Astrocyte (in vitro differentiated cells and primary cell): Measurements from ENCODE around the gene ZNF154.

Experiments used
- CTCF ChIP-seq: IDR thresholded peaks from 2 replicates; pipeline ENCODE4 v1.5.1; 2011; ENCODE audit warnings: low read depth, mild to moderate bottlenecking, inconsistent platforms, low read length, moderate library complexity; ENCODE audit not compliant: insufficient read depth
- EZH2 ChIP-seq: IDR thresholded peaks from 2 replicates; pipeline ENCODE4 v1.6.1; 2012; ENCODE audit warnings: mild to moderate bottlenecking, low read length, inconsistent platforms; ENCODE audit not compliant: insufficient read depth

GRCh38 chr19:57719901-57720519 is 11.0 kb upstream of the ZNF154 start:
- no peak for TF ChIP-seq CTCF
- no peak for TF ChIP-seq EZH2
